GM15510 (cell line): ENCODE results near the gene PRIMPOL.

Source experiments
- POLR2A ChIP-seq: IDR thresholded peaks from 3 replicates; pipeline ENCODE4 v1.6.1; 2011; ENCODE audit warnings: borderline replicate concordance; ENCODE audit not compliant: insufficient read length; ENCODE audit errors: extremely low read depth

Gene PRIMPOL

GRCh38 chr4:184649026-184649970, at the start of gene PRIMPOL, which contains the start of gene CASP3:
TSS of gene PRIMPOL (plus strand) at chr4:184649738. CDS start at chr4:184657141, 7,403 bp downstream.
TSS of gene CASP3 (minus strand) at chr4:184649447. CDS start at chr4:184638453, 10,994 bp downstream.
- TF ChIP-seq POLR2A: peak; percentile 96

- TF ChIP-seq POLR2A: no peak
Observed at GRCh38 chr4:184612074-184612473, 37.5 kb upstream of the PRIMPOL start.

GRCh38 chr4:184613405-184613804, 36.1 kb upstream of the PRIMPOL start:
- no peak for TF ChIP-seq POLR2A

GRCh38 chr4:184614509-184614908, 35.0 kb upstream of the PRIMPOL start:
- no peak for TF ChIP-seq POLR2A

GRCh38 chr4:184616633-184617551, 32.6 kb upstream of the PRIMPOL start:
- no peak for TF ChIP-seq POLR2A

GRCh38 chr4:184617600-184618196, 31.8 kb upstream of the PRIMPOL start:
- TF ChIP-seq POLR2A: no peak

GRCh38 chr4:184620212-184620867, 29.2 kb upstream of the PRIMPOL start:
- TF ChIP-seq POLR2A: no peak

GRCh38 chr4:184621518-184621917, 28.0 kb upstream of the PRIMPOL start:
- no peak for TF ChIP-seq POLR2A

GRCh38 chr4:184624972-184625554, 24.5 kb upstream of the PRIMPOL start:
- TF ChIP-seq POLR2A: no peak

GRCh38 chr4:184628103-184628502, 21.4 kb upstream of the PRIMPOL start:
- no peak for TF ChIP-seq POLR2A

- no peak for TF ChIP-seq POLR2A
Observed at GRCh38 chr4:184632842-184633241, 16.7 kb upstream of the PRIMPOL start.

- TF ChIP-seq POLR2A: no peak
Observed at GRCh38 chr4:184635381-184635780, 14.2 kb upstream of the PRIMPOL start.

- TF ChIP-seq POLR2A: no peak
Observed at GRCh38 chr4:184636144-184636543, 13.4 kb upstream of the PRIMPOL start.

GRCh38 chr4:184636897-184637296, 12.6 kb upstream of the PRIMPOL start:
- TF ChIP-seq POLR2A: no peak

- no peak for TF ChIP-seq POLR2A
Observed at GRCh38 chr4:184641022-184641421, 8.5 kb upstream of the PRIMPOL start.

- TF ChIP-seq POLR2A: no peak
Observed at GRCh38 chr4:184641451-184641850, 8.1 kb upstream of the PRIMPOL start.
